Measurements from ENCODE around the gene FBLN1. TPM values are rescaled to one million over a fixed set of nuclear protein-coding genes. Genes with fewer than 3 reads are reported as not detected.

FBLN1 gene
- total and polyA plus RNA-seq, 9 of the 15 experiments (the other 6 are each of a cell fraction or from before 2014, with no cell fraction given): 0.66 TPM; not detected in 8

GRCh38 chr22:45554040-45554406, 51.3 kb downstream of the FBLN1 start (continued):
- TF ChIP-seq, protein P1, sequence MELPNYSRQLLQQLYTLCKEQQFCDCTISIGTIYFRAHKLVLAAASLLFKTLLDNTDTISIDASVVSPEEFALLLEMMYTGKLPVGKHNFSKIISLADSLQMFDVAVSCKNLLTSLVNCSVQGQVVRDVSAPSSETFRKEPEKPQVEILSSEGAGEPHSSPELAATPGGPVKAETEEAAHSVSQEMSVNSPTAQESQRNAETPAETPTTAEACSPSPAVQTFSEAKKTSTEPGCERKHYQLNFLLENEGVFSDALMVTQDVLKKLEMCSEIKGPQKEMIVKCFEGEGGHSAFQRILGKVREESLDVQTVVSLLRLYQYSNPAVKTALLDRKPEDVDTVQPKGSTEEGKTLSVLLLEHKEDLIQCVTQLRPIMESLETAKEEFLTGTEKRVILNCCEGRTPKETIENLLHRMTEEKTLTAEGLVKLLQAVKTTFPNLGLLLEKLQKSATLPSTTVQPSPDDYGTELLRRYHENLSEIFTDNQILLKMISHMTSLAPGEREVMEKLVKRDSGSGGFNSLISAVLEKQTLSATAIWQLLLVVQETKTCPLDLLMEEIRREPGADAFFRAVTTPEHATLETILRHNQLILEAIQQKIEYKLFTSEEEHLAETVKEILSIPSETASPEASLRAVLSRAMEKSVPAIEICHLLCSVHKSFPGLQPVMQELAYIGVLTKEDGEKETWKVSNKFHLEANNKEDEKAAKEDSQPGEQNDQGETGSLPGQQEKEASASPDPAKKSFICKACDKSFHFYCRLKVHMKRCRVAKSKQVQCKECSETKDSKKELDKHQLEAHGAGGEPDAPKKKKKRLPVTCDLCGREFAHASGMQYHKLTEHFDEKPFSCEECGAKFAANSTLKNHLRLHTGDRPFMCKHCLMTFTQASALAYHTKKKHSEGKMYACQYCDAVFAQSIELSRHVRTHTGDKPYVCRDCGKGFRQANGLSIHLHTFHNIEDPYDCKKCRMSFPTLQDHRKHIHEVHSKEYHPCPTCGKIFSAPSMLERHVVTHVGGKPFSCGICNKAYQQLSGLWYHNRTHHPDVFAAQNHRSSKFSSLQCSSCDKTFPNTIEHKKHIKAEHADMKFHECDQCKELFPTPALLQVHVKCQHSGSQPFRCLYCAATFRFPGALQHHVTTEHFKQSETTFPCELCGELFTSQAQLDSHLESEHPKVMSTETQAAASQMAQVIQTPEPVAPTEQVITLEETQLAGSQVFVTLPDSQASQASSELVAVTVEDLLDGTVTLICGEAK (IDR thresholded peaks at IDR 0.05): 0 out of 2 replicates have a peak, but pooled peaks have one; percentile 36
- TF ChIP-seq, protein P1 (CRISPR knock-in tag; IDR thresholded peaks at IDR 0.05): no peak
- TF ChIP-seq ELF2 (CRISPR knock-in tag; IDR thresholded peaks at IDR 0.05) (no peak), SMARCC2 (IDR thresholded peaks at IDR 0.05; ENCODE audit: low read depth) (no peak), BRCA1 (IDR thresholded peaks at IDR 0.05) (no peak), BRCA1 (CRISPR knock-in tag; IDR thresholded peaks at IDR 0.05) (no peak)

Data from K562 (cell line).